Activated gamma-delta T cell treated with Interleukin-2 at 50 U/mL for 16 hours (primary cell): ENCODE measurements around the gene F2R.
"Not testable (repeated sequence)": the region's sequence is repeated elsewhere in the genome, so short reads cannot be mapped to it uniquely, and the experiment has no call there.

ENCODE experiments used
- DNase-seq: peaks from one replicate; pipeline ENCODE4 v3.0.0-alpha.2; 2020

F2R gene

GRCh38 chr5:76720988-76721569 is 5.2 kb downstream of the F2R start:
- no peak for DNase-seq

- no peak for DNase-seq
Measured at GRCh38 chr5:76723266-76723665, 7.3 kb downstream of the F2R start.

- DNase-seq, result no peak
Measured at GRCh38 chr5:76723906-76724305, 8.0 kb downstream of the F2R start.

- no peak for DNase-seq
Measured at GRCh38 chr5:76724871-76725270, 8.9 kb downstream of the F2R start.

- no peak for DNase-seq
Measured at GRCh38 chr5:76728965-76729364, 13.0 kb downstream of the F2R start.

GRCh38 chr5:76729373-76730290 is 13.7 kb downstream of the F2R start:
- DNase-seq, result no peak

- DNase-seq, result no peak
Measured at GRCh38 chr5:76732405-76733048, 16.6 kb downstream of the F2R start.

GRCh38 chr5:76733049-76733417 is 17.1 kb downstream of the F2R start:
- DNase-seq, result peak; percentile 61

GRCh38 chr5:76735762-76736545 is 20.0 kb downstream of the F2R start:
- DNase-seq, result no peak

- DNase-seq, result no peak
Measured at GRCh38 chr5:76736679-76737556, 21.0 kb downstream of the F2R start.

GRCh38 chr5:76737846-76738245 is 21.9 kb downstream of the F2R start:
- DNase-seq, result no peak

- not testable (repeated sequence) for DNase-seq
Measured at GRCh38 chr5:76741506-76741905, 25.6 kb downstream of the F2R start.

GRCh38 chr5:76742583-76742982 is 26.7 kb downstream of the F2R start:
- DNase-seq, result no peak

GRCh38 chr5:76744632-76745031 is 28.7 kb downstream of the F2R start:
- no peak for DNase-seq

- DNase-seq, result no peak
Measured at GRCh38 chr5:76745670-76746069, 29.7 kb downstream of the F2R start.

GRCh38 chr5:76746677-76747076 is 30.8 kb downstream of the F2R start:
- no peak for DNase-seq

GRCh38 chr5:76747706-76748105 is 31.8 kb downstream of the F2R start:
- no peak for DNase-seq

GRCh38 chr5:76751291-76751690 is 35.4 kb downstream of the F2R start:
- no peak for DNase-seq

- no peak for DNase-seq
Measured at GRCh38 chr5:76754668-76755078, 38.7 kb downstream of the F2R start.

- DNase-seq, result no peak
Measured at GRCh38 chr5:76755779-76756637, 40.1 kb downstream of the F2R start.

GRCh38 chr5:76757049-76757448 is 41.1 kb downstream of the F2R start:
- DNase-seq, result no peak
